Left renal cortex interstitium (tissue), 4 donors: ENCODE data around the gene ARID1B. TPM values are rescaled to one million over a fixed set of nuclear protein-coding genes. Genes with fewer than 3 reads are reported as not detected.

Experiments used
- DNase-seq, 4 donors: peaks; one replicate each; pipeline ENCODE4 v3.0.0-alpha.2; 2013; ENCODE audit warnings: low read depth in 4 of 4, low spot score in 2 of 4, missing footprints in 1 of 4
- polyA plus RNA-seq, 4 donors: library from polyadenylated mRNA; unstranded; fragments of 120-200 nt; gene quantifications; one replicate each; pipeline ENCODE4 v1.2.1, GENCODE V29; 2013; ENCODE audit not compliant: insufficient read length in 4 of 4

The ARID1B gene
- polyA plus RNA-seq, 4 donors, result 68.2 to 91.4 (median 76.9) TPM

DNA sequence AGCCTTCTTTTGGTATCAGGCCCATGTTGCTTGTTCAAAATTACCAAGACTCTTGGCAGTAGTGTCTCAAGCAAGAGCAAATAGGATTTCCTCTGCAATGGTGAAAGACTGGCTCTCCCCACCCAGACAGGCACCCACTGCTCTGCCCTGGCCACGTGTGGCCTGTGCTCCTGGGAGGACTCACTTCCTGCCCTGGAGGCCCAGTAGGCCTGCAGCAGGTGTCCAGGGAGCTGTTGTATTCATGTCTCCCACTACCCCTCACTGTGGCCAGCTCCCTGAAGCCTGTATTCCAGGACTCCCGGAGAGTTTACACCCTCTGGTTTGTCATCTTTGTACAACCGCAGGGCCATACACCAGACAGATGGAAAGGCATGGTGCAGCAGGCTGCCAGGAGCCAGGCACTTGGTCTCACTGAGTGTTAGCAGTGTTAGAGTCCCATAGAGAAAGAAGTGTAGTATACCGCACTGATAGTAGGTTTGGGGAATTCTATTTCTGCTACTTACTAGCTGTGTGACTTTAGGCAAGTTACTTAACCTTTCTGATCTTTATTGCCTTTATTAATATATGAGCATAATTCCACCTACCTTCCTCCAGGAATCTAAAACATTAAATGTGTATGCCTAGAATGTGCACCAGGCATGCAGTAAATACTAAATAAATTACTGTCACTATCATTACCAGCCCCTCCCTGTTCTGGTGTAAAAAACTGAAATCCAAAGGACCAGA is 386.4 kb downstream of the ARID1B start:
- no peak for DNase-seq

DNA sequence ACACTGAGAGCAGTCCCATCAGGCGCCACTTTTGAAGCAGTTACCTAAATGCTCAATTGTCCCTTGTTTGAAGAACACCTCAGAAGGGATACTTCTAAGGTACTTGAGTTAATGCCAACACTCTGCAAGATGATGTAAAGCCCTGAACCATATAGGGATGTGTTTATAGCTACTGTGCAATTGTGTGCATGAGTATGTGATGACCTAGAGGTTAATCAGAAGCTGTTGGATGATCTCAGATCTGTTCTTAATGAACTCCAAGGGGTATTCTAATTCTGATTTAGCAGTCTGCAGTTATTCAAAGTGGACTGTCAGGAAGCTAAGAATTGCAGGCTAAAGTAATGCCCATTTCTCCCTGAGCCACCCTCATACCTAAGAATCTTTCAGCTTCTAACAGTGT is 387.8 kb downstream of the ARID1B start:
- DNase-seq, result no peak

DNA sequence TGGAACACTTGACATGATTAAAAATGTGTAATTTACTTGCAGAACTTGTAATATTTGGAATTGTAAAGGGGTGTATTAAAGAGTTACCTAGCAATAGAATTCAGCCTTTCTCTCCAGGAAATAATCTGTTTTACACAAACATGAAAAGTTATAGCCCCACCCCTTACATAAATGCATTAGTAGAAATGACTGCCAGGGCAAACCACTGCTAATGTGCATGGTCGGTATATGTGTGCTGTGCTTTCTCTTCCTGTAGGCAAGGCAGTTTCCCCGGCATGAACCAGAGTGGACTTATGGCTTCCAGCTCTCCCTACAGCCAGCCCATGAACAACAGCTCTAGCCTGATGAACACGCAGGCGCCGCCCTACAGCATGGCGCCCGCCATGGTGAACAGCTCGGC is 389.6 kb downstream of the ARID1B start:
- no peak for DNase-seq

DNA sequence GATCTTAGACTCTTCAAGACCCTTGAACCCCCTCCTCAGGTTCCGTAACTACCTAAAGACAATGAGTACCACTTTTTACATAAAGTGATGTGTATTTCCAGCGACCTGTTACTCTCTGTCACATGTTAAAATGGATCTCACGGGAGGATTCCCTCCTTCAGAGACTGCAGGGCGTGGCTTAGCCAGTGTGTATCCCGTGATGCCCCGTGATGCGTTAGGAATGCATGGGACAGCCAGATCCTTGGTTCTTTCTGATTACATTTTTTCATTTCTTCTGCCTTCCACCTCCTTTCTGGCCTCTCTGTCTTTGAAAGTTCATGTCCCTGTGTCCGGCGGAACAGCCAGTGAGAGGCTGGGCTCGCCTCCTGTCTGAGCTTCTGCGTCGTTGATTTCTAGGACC is 390.7 kb downstream of the ARID1B start:
- no peak for DNase-seq

DNA sequence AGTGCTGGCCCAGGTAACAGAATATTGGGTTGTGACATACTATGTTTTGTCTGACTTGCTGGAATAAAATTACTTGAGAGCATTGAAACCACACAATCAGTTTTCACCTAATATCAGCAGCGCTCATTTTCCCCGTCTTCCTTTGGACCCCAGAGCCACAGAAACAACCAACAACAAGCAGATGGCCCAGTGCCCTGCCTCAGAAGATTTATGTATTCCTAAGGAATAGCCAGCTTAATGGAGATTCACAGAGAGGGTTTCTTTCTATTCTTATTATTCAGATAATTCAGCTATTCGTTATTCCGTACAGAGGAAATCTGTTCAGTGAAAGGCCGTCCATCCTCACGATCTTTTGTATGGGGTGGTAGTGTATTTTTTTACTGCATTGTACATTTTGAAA is 391.3 kb downstream of the ARID1B start:
- DNase-seq, result no peak

DNA sequence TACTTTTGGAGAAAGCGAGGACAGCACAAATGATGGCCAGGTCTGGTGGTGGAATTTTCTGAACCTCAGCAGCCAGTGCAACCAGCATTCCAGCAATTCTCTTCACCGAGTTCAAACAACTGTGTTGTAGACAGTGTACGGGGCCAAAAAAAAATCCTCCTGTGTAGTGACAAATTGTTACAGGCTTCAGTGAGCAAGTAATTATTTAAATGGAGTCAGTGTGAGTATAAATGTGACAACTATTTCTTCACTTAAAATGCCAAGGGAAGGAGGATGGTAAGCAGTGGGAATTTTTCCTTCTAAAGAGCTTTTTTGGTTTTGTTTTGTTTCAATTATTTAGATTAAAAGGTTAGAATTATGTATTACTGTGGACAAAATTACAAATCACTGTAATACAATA is 392.0 kb downstream of the ARID1B start:
- DNase-seq, result no peak

DNA sequence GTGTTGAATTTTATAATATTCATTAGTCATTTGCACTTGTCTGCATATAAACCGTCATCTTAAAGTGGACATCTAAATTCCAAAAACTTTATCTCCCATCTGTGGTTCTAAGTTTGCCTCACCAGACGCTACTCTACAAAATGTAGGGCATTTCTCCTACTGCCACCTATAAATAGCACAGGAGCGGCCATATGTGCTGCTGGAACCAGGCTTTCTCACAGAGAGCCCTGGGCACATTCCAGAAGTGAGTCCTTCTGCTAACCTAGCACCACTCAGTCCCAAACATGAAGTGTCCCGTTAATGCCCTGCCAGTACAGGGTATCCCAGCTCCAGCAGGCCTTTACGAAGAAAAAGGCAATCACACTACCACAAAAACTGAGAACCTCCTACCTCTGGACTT is 392.5 kb downstream of the ARID1B start:
- no peak for DNase-seq

DNA sequence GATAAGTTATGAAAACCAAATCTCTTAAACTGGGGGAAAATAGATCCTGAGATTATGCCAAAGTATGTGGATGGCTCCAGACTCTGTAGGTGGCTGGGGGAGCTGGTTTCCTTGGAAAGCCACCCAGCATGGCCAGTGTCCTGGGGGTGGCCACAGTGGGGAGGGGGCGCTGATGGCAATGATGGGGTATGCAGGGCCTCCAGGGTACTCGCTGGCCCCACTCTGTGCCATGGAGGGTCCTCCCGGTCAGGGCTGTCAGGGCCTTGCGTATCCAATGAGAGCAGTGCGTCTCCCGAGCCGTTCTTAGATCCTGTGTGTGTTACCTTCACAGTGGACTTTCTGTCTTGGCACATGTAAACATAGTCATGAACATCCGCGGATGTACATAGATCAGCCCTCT is 393.4 kb downstream of the ARID1B start:
- no peak for DNase-seq

DNA sequence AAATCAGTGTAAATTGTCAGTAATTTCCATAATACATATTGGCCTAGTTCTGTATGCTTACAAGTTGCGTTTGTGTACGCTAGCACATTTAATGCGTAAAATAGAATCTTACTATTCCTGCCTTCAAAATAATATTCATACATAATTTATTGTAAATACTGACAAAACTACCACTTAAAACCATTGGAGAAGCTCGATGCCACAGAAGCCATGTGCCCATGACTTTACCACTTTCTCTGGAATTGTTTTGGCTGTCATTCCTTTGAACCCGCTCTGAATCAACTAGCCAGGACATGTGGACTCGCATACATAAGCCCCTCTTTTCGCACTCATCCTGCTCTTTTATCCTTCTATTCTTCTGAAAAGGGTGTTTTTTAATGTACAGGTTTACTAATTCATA is 394.6 kb downstream of the ARID1B start:
- no peak for DNase-seq

DNA sequence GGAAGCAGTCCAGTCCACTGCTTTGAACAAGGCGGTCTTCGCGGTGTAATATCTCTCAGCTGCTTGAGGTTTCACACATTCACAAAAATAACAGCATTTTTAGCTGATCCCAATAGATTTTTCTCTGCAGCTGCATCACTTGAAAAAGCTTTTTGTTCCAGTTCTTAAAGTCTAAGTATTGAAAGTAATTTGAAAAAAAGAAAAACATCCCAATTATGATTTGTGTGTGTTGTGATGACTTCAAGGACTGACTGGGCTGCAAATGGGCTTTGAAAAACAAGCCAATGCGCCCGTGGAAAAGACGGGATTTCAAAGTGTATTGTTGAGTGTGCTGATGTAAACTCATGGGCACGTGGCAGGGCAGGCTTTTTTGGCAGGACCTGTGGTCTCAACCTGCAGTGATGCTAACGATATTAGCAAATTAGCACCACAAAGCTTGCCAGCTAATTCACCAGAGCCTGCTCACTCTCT is 395.1 kb downstream of the ARID1B start:
- no peak for DNase-seq

DNA sequence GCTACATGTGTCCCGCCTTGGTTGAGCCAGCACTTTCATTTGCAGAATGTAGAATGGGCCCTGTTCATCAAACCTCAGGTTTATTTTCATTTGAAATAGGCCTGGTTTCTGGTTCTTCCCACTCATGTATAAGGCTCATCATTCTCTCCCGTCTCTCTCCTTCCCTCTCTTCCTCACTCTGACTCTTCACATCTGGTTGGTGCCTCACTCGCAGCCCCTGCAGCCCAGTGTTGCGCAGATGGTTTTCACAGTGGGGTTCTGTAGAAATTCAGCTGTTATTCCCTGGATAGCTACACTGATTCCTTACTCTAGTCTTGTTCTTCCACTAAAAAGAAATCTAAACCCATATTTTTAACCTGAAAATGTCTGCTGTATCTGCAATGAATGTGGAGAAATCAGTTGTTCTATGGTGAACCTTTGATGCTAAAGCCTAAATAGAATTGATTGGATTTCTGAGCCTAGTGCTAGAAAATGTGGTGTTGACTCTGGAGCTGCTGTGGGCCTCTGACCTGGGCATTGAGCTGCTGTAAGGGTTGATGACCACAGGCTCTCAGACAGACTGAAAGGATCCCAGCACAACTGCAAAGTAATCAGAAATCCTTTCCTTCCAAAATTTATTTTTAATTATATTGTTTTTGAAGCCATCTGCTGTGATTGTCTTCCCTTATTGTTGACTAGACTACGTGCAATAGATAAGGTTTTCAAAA is 395.8 kb downstream of the ARID1B start:
- DNase-seq, result no peak

DNA sequence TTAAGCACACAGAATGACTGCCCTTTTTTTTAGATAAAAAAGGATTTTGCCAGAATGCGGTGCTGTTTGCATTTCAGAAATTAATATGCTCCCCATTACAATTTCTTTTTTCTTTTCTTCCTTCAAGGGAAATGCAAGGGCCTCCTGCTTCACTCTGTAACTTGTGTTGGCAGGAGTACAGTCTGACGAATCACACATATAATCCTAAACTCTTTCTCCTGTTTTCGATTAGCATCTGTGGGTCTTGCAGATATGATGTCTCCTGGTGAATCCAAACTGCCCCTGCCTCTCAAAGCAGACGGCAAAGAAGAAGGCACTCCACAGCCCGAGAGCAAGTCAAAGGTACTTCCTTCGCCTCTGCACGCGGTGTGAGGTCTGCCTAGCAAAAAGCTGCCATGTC is 396.6 kb downstream of the ARID1B start:
- DNase-seq, result no peak

DNA sequence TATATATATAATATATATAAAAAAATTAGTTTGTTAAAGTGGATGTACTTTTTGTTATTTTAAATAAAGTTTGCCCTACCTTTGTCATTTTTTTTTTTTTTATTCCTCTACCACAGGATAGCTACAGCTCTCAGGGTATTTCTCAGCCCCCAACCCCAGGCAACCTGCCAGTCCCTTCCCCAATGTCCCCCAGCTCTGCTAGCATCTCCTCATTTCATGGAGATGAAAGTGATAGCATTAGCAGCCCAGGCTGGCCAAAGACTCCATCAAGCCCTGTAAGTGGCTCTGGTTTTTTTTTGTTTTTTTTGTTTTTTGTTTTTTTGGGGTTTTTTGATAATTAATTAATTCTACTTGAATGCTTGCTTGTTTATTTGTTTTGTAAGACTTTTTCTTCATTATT is 397.6 kb downstream of the ARID1B start:
- DNase-seq, result no peak

DNA sequence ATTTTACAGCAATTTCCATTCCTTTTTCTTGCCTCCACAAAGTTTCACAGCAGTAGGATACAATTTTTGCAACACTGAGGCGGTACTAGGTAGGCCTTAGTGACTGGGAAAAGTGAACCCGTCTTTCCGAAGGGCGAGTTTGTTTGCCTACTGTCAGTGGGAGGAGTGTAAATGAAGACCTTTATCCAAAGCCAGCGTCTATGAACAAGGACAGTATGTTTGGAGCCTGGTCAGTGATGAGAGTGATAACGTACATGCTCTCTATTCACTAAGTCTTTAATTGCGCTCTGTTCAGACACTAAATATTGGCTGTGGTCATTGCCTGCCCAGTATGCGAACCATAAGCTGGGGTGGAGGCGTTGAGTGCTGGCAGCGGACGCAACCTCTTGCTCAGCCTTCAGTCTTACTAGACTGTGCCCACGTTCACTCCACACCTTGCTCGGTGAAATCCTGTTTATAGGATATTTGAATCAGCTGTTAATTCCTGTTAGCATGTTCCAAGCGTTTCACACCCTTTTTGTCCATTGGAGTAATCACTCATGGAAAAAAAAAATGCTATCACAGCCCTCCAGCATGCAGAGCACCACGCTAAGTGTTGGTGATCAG is 400.7 kb downstream of the ARID1B start:
- no peak for DNase-seq

DNA sequence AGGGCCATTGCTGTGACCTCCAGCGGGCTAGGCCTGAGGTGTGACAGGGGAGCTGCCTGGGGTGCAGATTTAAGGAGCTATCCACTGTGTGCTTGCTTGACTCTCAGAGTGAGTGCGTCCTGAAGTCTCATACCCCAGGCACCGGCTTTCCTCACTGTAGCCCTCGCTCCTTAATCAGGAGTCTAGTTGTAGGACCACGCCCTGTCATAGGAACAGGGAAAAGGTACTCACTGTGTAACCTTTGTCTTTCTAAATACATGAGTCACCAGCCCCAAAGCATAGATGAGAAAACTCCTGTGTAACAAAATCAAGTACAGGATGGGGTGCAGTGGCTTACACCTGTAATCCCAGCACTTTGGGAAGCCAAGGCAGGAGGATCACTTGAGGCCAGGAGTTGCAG is 404.5 kb downstream of the ARID1B start:
- DNase-seq, result no peak

DNA sequence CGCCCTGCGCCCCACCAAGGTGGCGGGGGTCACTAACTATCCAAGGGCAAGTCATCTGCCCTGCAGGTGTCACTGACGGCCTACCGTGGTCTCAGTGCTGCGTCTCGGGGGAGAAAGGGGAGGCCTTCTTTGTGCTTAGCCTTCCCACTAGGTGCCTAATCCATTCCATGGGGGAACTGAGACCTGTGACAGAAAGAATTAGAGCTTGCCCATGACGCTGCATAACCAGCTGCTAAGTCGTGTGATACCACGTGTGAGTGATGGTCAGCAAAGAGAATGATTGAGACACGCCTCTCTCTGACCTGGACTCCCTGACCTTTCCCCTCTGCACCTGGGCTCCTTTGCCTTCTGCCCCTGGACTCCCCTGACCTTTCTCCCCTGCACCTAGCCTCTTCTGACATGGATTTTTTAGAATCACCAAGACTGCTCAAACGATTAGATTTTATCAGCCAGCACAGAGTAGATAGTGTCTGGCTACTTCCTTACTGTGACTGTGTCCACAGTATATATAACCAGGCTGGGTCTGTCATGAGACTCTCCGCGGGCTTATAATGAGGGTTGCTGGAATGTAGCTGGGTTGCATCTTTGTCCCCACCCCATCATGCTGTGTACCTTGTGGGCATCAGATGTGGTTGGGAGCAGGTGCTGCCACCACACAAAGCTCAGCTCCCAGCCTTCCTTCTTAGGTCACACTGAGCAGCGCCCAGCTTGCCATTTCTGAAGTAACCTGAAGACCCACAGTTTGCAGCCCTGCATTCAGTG is 405.5 kb downstream of the ARID1B start:
- no peak for DNase-seq

DNA sequence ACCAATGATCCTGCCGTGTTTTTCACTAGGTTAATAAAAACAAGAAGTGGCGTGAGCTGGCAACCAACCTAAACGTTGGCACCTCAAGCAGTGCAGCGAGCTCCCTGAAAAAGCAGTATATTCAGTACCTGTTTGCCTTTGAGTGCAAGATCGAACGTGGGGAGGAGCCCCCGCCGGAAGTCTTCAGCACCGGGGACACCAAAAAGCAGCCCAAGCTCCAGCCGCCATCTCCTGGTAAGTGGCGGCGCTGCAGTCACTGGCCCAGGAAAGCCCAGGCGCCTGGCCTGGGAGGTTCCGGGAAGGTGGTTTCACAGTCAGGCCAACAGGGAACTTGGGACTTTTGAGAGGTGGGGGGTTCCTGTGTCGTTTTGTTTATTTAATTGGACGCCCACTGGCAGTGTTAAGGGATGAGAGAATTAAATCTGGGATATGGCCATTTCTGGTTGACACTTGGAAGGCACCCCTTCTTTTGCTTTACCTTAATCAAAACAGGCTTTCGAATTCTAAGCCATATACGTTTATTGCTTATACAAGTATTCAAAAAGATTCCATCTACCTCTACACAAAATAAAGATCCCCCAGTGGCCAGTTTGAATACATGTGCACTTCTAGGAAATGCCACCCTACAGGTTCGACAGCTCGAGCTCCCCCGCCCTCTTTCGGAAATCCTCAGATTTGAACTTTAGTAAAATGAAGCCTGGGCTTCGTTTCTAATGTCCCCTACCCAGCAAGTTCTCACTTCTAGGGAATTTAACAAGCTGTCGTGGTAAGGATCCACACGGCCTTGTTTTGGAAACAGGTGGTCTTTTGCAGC is 407.2 kb downstream of the ARID1B start:
- no peak for DNase-seq

DNA sequence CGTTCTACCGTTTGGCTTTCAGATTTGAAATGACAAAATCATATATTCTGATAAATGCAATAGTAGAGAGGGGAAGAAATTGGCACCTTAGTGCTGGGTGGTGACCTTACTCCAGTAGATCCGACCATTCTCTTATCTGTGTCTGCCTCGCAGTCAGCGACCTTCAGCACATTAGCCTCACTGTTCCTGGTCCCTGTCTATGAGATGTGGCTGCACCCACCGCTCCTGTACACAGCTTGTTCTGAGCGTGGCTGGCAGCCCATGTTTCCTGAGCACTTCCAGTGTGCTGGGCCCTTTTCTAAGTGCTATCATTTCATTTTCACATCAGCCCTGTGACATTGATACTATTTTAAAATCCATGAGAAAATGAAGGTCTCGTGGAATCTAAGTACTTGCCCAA is 408.0 kb downstream of the ARID1B start:
- DNase-seq, result no peak

DNA sequence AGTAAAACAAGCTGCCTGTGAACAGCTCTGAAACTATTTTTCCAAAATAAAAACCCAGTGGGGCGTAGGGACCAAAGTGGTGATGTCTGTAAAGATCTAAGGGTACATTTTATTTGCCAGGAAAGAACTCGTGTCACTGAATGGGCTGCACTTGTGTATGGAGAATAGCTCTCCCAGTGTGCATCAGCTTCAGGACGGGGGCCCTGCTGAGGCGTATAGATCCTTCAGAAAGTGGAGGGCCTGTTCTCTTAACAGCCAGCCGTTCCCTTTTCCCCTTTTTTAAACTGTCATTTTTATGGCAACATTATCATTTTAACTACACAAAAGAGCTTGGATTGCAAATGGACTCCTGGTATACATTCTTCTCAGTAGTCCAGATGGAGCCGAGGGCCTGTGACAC is 408.8 kb downstream of the ARID1B start:
- DNase-seq, result no peak

DNA sequence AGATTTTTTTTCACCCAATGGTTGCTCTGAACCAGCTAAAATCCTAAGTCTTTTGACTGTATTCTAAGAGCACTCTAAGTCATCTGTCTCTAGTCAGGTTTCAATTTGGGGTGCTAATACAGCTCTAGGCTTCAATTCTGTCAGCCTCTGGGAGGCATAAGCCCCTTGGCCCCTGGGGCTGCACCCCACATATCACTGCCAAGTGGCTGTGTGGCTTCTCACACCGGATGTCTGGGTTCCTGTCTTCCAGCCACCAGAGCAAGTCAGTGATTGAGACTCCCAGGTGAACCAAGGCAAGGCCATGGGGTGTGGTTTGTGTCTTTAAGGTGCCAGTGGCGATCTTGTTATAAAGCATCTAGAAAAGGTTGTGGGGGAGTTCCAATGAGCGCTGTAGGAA is 409.6 kb downstream of the ARID1B start:
- no peak for DNase-seq
